ENCODE results near the gene CERS1.

DNA sequence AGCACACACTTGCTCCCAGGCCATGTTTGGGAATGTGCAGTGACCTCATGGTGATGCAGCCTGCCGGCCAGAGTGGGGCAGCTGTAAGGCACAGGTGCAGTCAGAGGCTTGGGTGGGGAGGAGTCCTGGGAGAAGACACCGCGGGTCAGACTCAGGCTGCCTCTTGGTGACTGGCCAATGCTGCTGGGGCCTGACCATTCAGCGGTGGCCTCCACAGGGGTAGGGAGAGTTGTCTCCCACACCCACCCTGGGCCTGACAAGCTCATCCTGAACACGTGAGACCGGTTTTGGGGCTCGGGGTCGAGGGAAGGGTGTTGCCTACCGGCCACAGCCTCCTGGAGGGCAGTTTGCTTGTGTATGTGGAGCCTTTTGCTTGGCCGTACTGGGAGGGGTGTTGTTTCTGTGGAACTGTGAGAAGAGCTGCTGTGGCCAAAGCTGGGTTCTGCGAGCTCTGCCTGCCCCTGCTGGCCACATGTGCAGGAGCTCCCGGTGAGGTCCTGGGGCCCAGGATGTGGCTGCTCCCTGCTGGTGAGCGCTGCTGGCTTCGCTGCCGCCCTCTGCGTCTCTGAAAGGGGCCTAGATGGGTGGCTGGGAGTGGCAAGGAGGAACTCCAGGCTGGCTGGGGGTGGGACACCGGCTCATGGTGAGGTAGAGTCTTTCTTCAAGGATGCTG lies 42.1 kb downstream of the CERS1 start:
- TF ChIP-seq EZH2 (IDR thresholded peaks at IDR 0.05; ENCODE audit: insufficient read depth, poor library complexity, severe bottlenecking), result no peak
- no peak for TF ChIP-seq EZH2phosphoT487 (IDR thresholded peaks at IDR 0.05; ENCODE audit: insufficient read depth, low read depth)
